Panc1 (cell line): ENCODE results near the gene CNNM1. TPM values are rescaled to one million over a fixed set of nuclear protein-coding genes. Genes with fewer than 3 reads are reported as not detected.

ENCODE experiments used
- ATAC-seq: fragments of 200-7000 bp; cut with Tn5 transposase; 2 replicates; pipeline ENCODE4 v1.9.1; 2020; ENCODE audit warnings: mild to moderate bottlenecking, moderate library complexity
- BruUV-seq: library from RNA; stranded (reverse); fragments of 400-500 nt; replicated peaks from 2 replicates; lab custom pipeline; 2021; lab: Mats Ljungman, UMichigan
- CTCF ChIA-PET: fragments of 300-600 bp; sonication (Branson Sonifier 250); formaldehyde crosslinking; loops from one replicate; lab custom pipeline; 2022; ENCODE audit warnings: antibody characterized with exemption; lab: Charles Lee
- POLR2A ChIA-PET: fragments of 300-600 bp; sonication (Branson Sonifier 250); formaldehyde crosslinking; loops from one replicate; lab custom pipeline; 2022; ENCODE audit warnings: antibody characterized with exemption; lab: Charles Lee
- DNase-seq: peaks from one replicate; pipeline ENCODE4 v3.0.0-alpha.2; 2010; ENCODE audit warnings: low read depth, low spot score
- H3K27ac ChIP-seq: 2 replicates; pipeline ENCODE4 v1.5.1; 2011; ENCODE audit warnings: mild to moderate bottlenecking, low read length, inconsistent platforms
- H3K27me3 ChIP-seq: fragments of 200-500 bp; sonication (Bioruptor generic); 2 replicates; pipeline ENCODE4 v1.6.0; 2014; ENCODE audit warnings: low read length, inconsistent platforms; ENCODE audit not compliant: control insufficient read depth, insufficient read depth
- H3K36me3 ChIP-seq: fragments of 200-500 bp; sonication (Bioruptor generic); 2 replicates; pipeline ENCODE4 v1.5.1; 2014; ENCODE audit warnings: inconsistent platforms, mild to moderate bottlenecking, low read length, moderate library complexity; ENCODE audit not compliant: control insufficient read depth, insufficient read depth
- H3K4me1 ChIP-seq: 2 replicates; pipeline ENCODE4 v1.5.1; 2011; ENCODE audit warnings: inconsistent platforms, mild to moderate bottlenecking, low read length, moderate library complexity; ENCODE audit not compliant: control insufficient read depth, insufficient read depth
- H3K4me3 ChIP-seq, 2 experiments: 2 replicates each; pipeline ENCODE4 v1.5.1; 2011 to 2012; ENCODE audit warnings: low read depth in 2 of 2, low read length in 2 of 2, mild to moderate bottlenecking in 2 of 2, inconsistent platforms in 1 of 2, moderate library complexity in 1 of 2
- H3K9me3 ChIP-seq: fragments of 200-500 bp; sonication (Bioruptor generic); 2 replicates; pipeline ENCODE4 v1.5.1; 2014; ENCODE audit warnings: low read depth, mild to moderate bottlenecking, inconsistent platforms, low read length, moderate library complexity; ENCODE audit not compliant: control insufficient read depth, insufficient read depth
- POLR2AphosphoS5 ChIP-seq: IDR thresholded peaks from 2 replicates; pipeline ENCODE4 v1.6.1; 2012; ENCODE audit warnings: mild to moderate bottlenecking, low read depth, low read length, moderate library complexity
- SIN3A ChIP-seq: IDR thresholded peaks from 2 replicates; pipeline ENCODE4 v1.6.1; 2012; ENCODE audit warnings: low read depth, mild to moderate bottlenecking, low read length, moderate library complexity, borderline replicate concordance; ENCODE audit not compliant: insufficient read depth
- TCF7L2 ChIP-seq: IDR thresholded peaks from 2 replicates; pipeline ENCODE4 v1.6.1; 2011; ENCODE audit warnings: mild to moderate bottlenecking, low read depth, low read length, inconsistent platforms
- in situ Hi-C: cut with HindIII; loops from 2 replicates; pipeline ENCODE4 v1.10.0; 2016; ENCODE audit warnings: low sequenced_read_pairs, low pct_unique_long_range_greater_than_20kb
- intact Hi-C: fragments of 100-400 bp; cut with micrococcal nuclease; formaldehyde crosslinking; loops from one replicate; pipeline ENCODE4 v1.10.0; 2022; ENCODE audit not compliant: unreplicated experiment
- total RNA-seq: library from RNA; stranded (reverse); gene quantifications from one replicate; pipeline ENCODE4 v1.2.1, GENCODE V29; 2021; ENCODE audit not compliant: unreplicated experiment
- TF ChIP-seq, protein P1 (sequence below): fragments of 450-650 bp; IDR thresholded peaks from 2 replicates; pipeline ENCODE4 v1.5.1; 2017; ENCODE audit warnings: mild to moderate bottlenecking
- TF ChIP-seq, protein P2 (sequence below), 2 experiments: IDR thresholded peaks; 2 replicates each; pipeline ENCODE4 v1.6.1; 2011 to 2012; ENCODE audit warnings: low read depth in 2 of 2, control low read depth in 1 of 2, low read length in 1 of 2, mild to moderate bottlenecking in 1 of 2, moderate library complexity in 1 of 2; ENCODE audit not compliant: insufficient read depth in 1 of 2

Gene CNNM1
- total RNA-seq, 1 experiment from 2014 or later = 16.6 TPM

DNA sequence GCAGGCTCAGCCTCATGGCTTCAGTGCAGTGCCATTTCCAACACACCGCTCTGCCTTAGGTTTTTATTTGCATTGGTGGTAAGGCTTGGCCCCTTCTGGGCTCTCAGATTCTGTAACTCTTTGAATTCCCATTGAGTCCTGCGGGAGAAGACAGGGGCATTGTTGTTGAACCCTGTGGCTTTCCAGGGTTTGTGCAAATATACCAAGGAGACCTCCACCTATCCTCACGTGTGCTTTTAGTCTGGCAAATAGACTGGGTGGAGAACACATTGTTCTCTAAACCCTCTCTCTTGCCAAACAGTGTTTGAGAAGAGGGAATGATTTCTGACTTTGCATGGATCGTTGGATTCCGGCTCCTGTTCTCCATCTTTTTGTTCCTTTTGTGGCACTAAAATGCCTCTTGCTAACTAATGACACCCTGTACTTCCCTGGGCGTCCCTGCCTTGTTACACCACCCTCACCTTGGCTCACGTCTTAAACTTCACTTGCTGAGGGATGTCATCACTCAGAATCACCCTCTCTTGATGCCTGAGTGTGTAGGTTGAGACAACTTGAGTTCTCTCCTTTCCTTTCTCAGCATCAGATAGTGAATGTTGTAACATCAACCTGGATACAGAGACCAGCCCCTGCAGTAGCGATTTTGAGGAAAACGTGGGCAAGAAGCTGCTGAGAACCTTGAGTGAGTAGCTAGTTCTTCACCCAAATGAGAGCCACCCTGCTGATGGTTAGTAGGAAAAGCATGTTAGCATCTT, 60.7 kb downstream of the CNNM1 start:
- Histone ChIP-seq H3K4me1 (peaks cover 13% of the 10 kb centered on the region), H3K4me3 (no peak overlapping the region), H3K9me3 (no peaks in the 10 kb centered on the region), H3K27me3 (no peaks in the 10 kb centered on the region), H3K27ac (no peak overlapping the region), H3K36me3 (no peaks in the 10 kb centered on the region)
- POLR2A ChIA-PET = no interaction called here
- intact Hi-C loops = no loop called here
- DNase-seq (no peak), ATAC-seq (no peak)
- TF ChIP-seq, protein P1, sequence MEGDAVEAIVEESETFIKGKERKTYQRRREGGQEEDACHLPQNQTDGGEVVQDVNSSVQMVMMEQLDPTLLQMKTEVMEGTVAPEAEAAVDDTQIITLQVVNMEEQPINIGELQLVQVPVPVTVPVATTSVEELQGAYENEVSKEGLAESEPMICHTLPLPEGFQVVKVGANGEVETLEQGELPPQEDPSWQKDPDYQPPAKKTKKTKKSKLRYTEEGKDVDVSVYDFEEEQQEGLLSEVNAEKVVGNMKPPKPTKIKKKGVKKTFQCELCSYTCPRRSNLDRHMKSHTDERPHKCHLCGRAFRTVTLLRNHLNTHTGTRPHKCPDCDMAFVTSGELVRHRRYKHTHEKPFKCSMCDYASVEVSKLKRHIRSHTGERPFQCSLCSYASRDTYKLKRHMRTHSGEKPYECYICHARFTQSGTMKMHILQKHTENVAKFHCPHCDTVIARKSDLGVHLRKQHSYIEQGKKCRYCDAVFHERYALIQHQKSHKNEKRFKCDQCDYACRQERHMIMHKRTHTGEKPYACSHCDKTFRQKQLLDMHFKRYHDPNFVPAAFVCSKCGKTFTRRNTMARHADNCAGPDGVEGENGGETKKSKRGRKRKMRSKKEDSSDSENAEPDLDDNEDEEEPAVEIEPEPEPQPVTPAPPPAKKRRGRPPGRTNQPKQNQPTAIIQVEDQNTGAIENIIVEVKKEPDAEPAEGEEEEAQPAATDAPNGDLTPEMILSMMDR = no peak
- no peak for TF ChIP-seq TCF7L2
- TF ChIP-seq, protein P2, sequence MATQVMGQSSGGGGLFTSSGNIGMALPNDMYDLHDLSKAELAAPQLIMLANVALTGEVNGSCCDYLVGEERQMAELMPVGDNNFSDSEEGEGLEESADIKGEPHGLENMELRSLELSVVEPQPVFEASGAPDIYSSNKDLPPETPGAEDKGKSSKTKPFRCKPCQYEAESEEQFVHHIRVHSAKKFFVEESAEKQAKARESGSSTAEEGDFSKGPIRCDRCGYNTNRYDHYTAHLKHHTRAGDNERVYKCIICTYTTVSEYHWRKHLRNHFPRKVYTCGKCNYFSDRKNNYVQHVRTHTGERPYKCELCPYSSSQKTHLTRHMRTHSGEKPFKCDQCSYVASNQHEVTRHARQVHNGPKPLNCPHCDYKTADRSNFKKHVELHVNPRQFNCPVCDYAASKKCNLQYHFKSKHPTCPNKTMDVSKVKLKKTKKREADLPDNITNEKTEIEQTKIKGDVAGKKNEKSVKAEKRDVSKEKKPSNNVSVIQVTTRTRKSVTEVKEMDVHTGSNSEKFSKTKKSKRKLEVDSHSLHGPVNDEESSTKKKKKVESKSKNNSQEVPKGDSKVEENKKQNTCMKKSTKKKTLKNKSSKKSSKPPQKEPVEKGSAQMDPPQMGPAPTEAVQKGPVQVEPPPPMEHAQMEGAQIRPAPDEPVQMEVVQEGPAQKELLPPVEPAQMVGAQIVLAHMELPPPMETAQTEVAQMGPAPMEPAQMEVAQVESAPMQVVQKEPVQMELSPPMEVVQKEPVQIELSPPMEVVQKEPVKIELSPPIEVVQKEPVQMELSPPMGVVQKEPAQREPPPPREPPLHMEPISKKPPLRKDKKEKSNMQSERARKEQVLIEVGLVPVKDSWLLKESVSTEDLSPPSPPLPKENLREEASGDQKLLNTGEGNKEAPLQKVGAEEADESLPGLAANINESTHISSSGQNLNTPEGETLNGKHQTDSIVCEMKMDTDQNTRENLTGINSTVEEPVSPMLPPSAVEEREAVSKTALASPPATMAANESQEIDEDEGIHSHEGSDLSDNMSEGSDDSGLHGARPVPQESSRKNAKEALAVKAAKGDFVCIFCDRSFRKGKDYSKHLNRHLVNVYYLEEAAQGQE (IDR thresholded peaks at IDR 0.05; ENCODE audit: insufficient read depth in 1 of 2, low read depth in 2 of 2, low read length in 1 of 2) = no peak
- TF ChIP-seq POLR2AphosphoS5 = no peak
- no peak for TF ChIP-seq SIN3A
- in situ Hi-C loops = no loop called here
- BruUV-seq = no TSS peak
- CTCF ChIA-PET = no interaction called here

DNA sequence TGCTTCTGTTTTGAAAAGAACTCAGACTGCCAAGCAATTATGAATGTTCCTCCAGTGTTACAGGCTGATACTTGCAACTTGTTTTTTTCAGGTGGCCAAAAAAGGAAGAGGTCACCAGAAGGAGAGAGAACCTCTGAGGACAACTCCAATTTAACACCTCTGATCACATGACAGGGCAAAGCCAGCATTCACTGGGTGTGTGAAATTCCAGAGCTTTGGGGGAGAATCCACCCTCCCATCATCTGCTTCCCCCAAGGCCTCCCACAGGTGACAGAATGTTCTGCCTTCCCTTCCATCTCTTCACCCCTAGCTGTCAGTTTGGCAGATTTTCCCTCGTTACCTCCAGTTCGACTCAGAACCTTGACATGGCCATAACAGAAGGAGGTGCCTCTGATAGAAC, 62.2 kb downstream of the CNNM1 start:
- ChIA-PET CTCF (no interaction called here), POLR2A (no interaction called here)
- H3K4me3 ChIP-seq = no peak overlapping the region
- no peaks in the 10 kb centered on the region for H3K27me3 ChIP-seq
- peaks cover 26% of the 10 kb centered on the region for H3K4me1 ChIP-seq
- no peaks in the 10 kb centered on the region for H3K9me3 ChIP-seq
- ATAC-seq (no peak), DNase-seq (no peak)
- no TSS peak for BruUV-seq
- intact Hi-C loops (no loop called here), in situ Hi-C loops (no loop called here)
- H3K36me3 ChIP-seq = peaks cover 3% of the 10 kb centered on the region; the same call in 1 of the 2 replicates
- TF ChIP-seq TCF7L2 = no peak
- TF ChIP-seq, protein P2 (IDR thresholded peaks at IDR 0.05; ENCODE audit: insufficient read depth in 1 of 2, low read depth in 2 of 2, low read length in 1 of 2) = no peak
- no peak for TF ChIP-seq SIN3A
- TF ChIP-seq POLR2AphosphoS5 = no peak
- TF ChIP-seq, protein P1 = no peak
- H3K27ac ChIP-seq = no peak overlapping the region
